Activated CD8-positive, alpha-beta memory T cell treated with anti-CD3 and anti-CD28 coated beads, Interleukin-2, amount 50 U/mL, for 24 hours (primary cell): Measurements from ENCODE around the gene CALML6.

Experiments
- DNase-seq: peaks from one replicate; pipeline ENCODE4 v3.0.0-alpha.2; 2020; ENCODE audit errors: extremely low read depth

Gene CALML6

DNA sequence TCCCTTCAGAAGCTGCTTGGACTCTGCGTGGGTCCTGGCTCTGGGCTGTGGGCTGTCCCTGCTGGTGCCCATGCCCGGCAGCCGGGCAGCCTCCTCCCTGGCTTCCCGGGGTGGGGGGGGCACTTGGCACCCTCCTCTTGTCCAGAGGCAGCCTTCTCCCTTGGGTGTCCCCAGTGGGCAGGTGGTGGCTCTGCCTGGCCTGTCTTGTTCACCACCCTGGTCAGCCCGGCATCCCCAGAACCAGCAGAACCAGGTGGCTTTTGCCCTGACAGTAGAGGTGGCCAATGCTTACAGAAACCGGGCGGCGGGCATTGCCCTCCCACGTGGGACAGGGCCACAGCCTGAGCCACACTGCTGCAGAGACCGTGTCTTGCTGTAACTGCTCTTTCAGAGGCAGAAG lies 50.5 kb downstream of the CALML6 start:
- no peak for DNase-seq

GRCh38 chr1:1966071-1966740 lies 51.1 kb downstream of the CALML6 start:
- DNase-seq, result no peak
